SK-N-MC (cell line): Measurements from ENCODE around the gene CTNNA3.

Experiments
- EZH2 ChIP-seq: fragments of 200-600 bp; sonication (generic); IDR thresholded peaks from one replicate; pipeline ENCODE4 v1.6.1; 2017; ENCODE audit warnings: antibody characterized with exemption
- FOXP2 ChIP-seq: optimal IDR thresholded peaks from 2 replicates; pipeline ENCODE3; 2011; ENCODE audit warnings: mild to moderate bottlenecking, moderate library complexity; ENCODE audit not compliant: insufficient read depth; ENCODE audit errors: extremely low read length, control extremely low read depth
- POLR2AphosphoS5 ChIP-seq: IDR thresholded peaks from 2 replicates; pipeline ENCODE4 v1.6.1; 2012; ENCODE audit warnings: mild to moderate bottlenecking, low read depth, low read length, borderline replicate concordance

DNA sequence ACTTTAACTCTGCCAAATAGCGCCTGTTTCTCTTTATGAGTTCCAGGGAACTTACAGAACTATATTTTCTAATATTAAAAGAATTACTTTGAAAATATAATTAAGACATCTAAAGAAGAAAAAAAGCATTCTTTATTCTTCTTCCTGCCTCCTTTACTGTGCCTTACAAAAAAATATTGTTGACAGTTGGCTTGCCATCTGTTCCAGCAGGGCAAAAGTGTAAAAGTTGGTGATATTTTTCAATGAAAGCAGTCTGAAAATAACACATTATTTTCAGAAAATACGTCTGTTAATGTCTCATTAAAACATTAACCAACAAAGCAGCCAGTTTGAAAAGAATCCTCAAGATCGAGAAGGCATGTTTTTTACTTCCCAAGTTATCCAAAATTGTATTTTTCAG is 1802.3 kb downstream of the CTNNA3 start:
- TF ChIP-seq FOXP2 = no peak
- TF ChIP-seq POLR2AphosphoS5 = no peak
- TF ChIP-seq EZH2 = no peak
